Measurements from ENCODE around the gene BTG3.
A peak's percentile ranks its signal among the peaks of the same experiment; 100 is the strongest.

Gene BTG3

GRCh38 chr21:17577701-17578100 is 35.0 kb downstream of the BTG3 start:
- TF ChIP-seq CTCF (conservative IDR thresholded peaks at IDR 0.05) = no peak
- no peak overlapping the region for H3K27ac ChIP-seq

- no peak overlapping the region for H3K27ac ChIP-seq
- no peak for TF ChIP-seq CTCF (conservative IDR thresholded peaks at IDR 0.05)
These were observed 36.4 kb downstream of the BTG3 start for GRCh38 chr21:17576080-17576835.

GRCh38 chr21:17575076-17575475 is 37.6 kb downstream of the BTG3 start:
- no peak for TF ChIP-seq CTCF (conservative IDR thresholded peaks at IDR 0.05)
- no peak overlapping the region for H3K27ac ChIP-seq

- H3K27ac ChIP-seq = no peak overlapping the region
These were observed 40.3 kb downstream of the BTG3 start for GRCh38 chr21:17572431-17572830.

GRCh38 chr21:17570786-17571185 is 41.9 kb downstream of the BTG3 start:
- no peak overlapping the region for H3K27ac ChIP-seq
- no peak for TF ChIP-seq CTCF (conservative IDR thresholded peaks at IDR 0.05)

More at GRCh38 chr21:17572431-17572830, 40.3 kb downstream of the BTG3 start:
- no peak for TF ChIP-seq CTCF (conservative IDR thresholded peaks at IDR 0.05)

GRCh38 chr21:17560377-17561025 is 52.2 kb downstream of the BTG3 start:
- no peak overlapping the region for H3K27ac ChIP-seq
- TF ChIP-seq CTCF (conservative IDR thresholded peaks at IDR 0.05) = no peak

- peak; percentile 85 for TF ChIP-seq CTCF (conservative IDR thresholded peaks at IDR 0.05)
- H3K27ac ChIP-seq = no peak overlapping the region
These were observed 57.8 kb downstream of the BTG3 start for GRCh38 chr21:17554679-17555465.

Data from VCaP (cell line).